Liver (tissue), 9 donors: Measurements from ENCODE around the gene BCL3. TPM values are rescaled to one million over a fixed set of nuclear protein-coding genes. Genes with fewer than 3 reads are reported as not detected.

Experiments
- DNase-seq: peaks from one replicate; pipeline ENCODE4 v3.0.0-alpha.2; 2017; ENCODE audit warnings: low spot score
- H3K27ac ChIP-seq, 2 donors: one replicate each; pipeline ENCODE4 v1.7.0; 2013; ENCODE audit warnings: inconsistent platforms in 2 of 2, low read length in 2 of 2, control low read depth in 1 of 2, low read depth in 1 of 2, mild to moderate bottlenecking in 1 of 2
- H3K27me3 ChIP-seq, 4 donors: one replicate each; pipeline versions ENCODE4 v1.6.1 to v1.7.0; 2013; ENCODE audit warnings: low read length in 3 of 4, inconsistent platforms in 1 of 4, mild to moderate bottlenecking in 1 of 4, moderate library complexity in 1 of 4; ENCODE audit not compliant: control insufficient read depth in 4 of 4, insufficient read depth in 4 of 4
- H3K36me3 ChIP-seq, 4 donors: one replicate each; pipeline versions ENCODE4 v1.6.1 to v1.7.0; 2013; ENCODE audit warnings: low read length in 3 of 4, mild to moderate bottlenecking in 3 of 4, low read depth in 1 of 4, moderate library complexity in 1 of 4; ENCODE audit not compliant: control insufficient read depth in 4 of 4, insufficient read depth in 3 of 4
- H3K4me1 ChIP-seq, 4 donors: one replicate each; pipeline versions ENCODE4 v1.6.1 to v1.7.0; 2013; ENCODE audit warnings: low read length in 3 of 4, mild to moderate bottlenecking in 3 of 4, moderate library complexity in 1 of 4; ENCODE audit not compliant: control insufficient read depth in 4 of 4, insufficient read depth in 4 of 4
- H3K4me3 ChIP-seq, 3 donors: one replicate each; pipeline versions ENCODE4 v1.6.1 to v1.7.0; 2013; ENCODE audit warnings: low read length in 3 of 3, control low read depth in 1 of 3, low read depth in 1 of 3, mild to moderate bottlenecking in 1 of 3
- H3K9ac ChIP-seq, 2 donors: one replicate each; pipeline ENCODE4 v1.7.0; 2013; ENCODE audit warnings: low read length in 2 of 2, mild to moderate bottlenecking in 2 of 2, moderate library complexity in 2 of 2, control low read depth in 1 of 2, low read depth in 1 of 2
- H3K9me3 ChIP-seq, 4 donors: one replicate each; pipeline versions ENCODE4 v1.6.1 to v1.7.0; 2013; ENCODE audit warnings: low read length in 3 of 4; ENCODE audit not compliant: control insufficient read depth in 4 of 4
- ATF3 ChIP-seq: IDR thresholded peaks from 2 replicates; pipeline ENCODE4 v1.6.1; 2016; ENCODE audit warnings: antibody characterized with exemption
- EGR1 ChIP-seq, 2 donors: IDR thresholded peaks; 2 replicates each; pipeline ENCODE4 v1.6.1; 2016 to 2018; ENCODE audit warnings: antibody characterized with exemption in 2 of 2, low read depth in 2 of 2
- FOXA1 ChIP-seq: IDR thresholded peaks from 2 replicates; pipeline ENCODE4 v1.6.1; 2016; ENCODE audit warnings: antibody characterized with exemption
- FOXA2 ChIP-seq: IDR thresholded peaks from 2 replicates; pipeline ENCODE4 v1.6.1; 2016; ENCODE audit warnings: antibody characterized with exemption
- GABPA ChIP-seq, 2 donors: IDR thresholded peaks in 1 of 2; conservative IDR thresholded peaks in 1 of 2; 2 replicates each; pipeline ENCODE4 v1.6.1; 2016; ENCODE audit warnings: antibody characterized with exemption in 2 of 2, mild to moderate bottlenecking in 1 of 2, moderate library complexity in 1 of 2
- HNF4G ChIP-seq: IDR thresholded peaks from 2 replicates; pipeline ENCODE4 v1.6.1; 2016; ENCODE audit warnings: antibody characterized with exemption
- JUND ChIP-seq, 2 donors: IDR thresholded peaks; 2 replicates each; pipeline ENCODE4 v1.6.1; 2016; ENCODE audit warnings: antibody characterized with exemption in 2 of 2
- NR2F2 ChIP-seq: IDR thresholded peaks from 2 replicates; pipeline ENCODE4 v1.6.1; 2016; ENCODE audit warnings: antibody characterized with exemption
- RAD21 ChIP-seq, 2 donors: IDR thresholded peaks; 2 replicates each; pipeline ENCODE4 v1.6.1; 2016; ENCODE audit warnings: antibody characterized with exemption in 2 of 2, mild to moderate bottlenecking in 2 of 2
- RXRA ChIP-seq, 2 donors: IDR thresholded peaks; 2 replicates each; pipeline ENCODE4 v1.6.1; 2017 to 2018; ENCODE audit warnings: antibody characterized with exemption in 2 of 2, mild to moderate bottlenecking in 1 of 2
- SP1 ChIP-seq: IDR thresholded peaks from 2 replicates; pipeline ENCODE4 v1.6.1; 2018; ENCODE audit warnings: antibody characterized with exemption, mild to moderate bottlenecking
- TAF1 ChIP-seq: conservative IDR thresholded peaks from 2 replicates; pipeline ENCODE4 v1.6.1; 2016; ENCODE audit warnings: antibody characterized with exemption, mild to moderate bottlenecking
- YY1 ChIP-seq: IDR thresholded peaks from 2 replicates; pipeline ENCODE4 v1.6.1; 2016; ENCODE audit warnings: antibody characterized with exemption, mild to moderate bottlenecking
- ZBTB33 ChIP-seq: IDR thresholded peaks from 2 replicates; pipeline ENCODE4 v1.6.1; 2016; ENCODE audit warnings: antibody characterized with exemption
- WGBS: extraction: QIAGEN DNeasy Blood & Tissue Kit; methylation state at CpG from one replicate; pipeline ENCODE4 v1.1.7; 2013; 5-methylcytosine and 5-hydroxymethylcytosine counted together
- polyA plus RNA-seq, 2 donors: library from polyadenylated mRNA; stranded (reverse) in 1 of 2; unstranded in 1 of 2; fragments of 200-250 nt in 1 of 2; fragments of >200 nt in 1 of 2; fragmentation: Nextera tagmentation in 1 of 2; extraction: Ambion mirVana in 1 of 2; gene quantifications; one replicate each; pipeline versions ENCODE4 v1.2.1 to v1.2.3, GENCODE V29; 2013 to 2015
- total RNA-seq, 2 donors: library from RNA; depleted of rRNA; stranded (reverse); fragments of >200 nt; gene quantifications; one replicate each; pipeline ENCODE4 v1.2.3, GENCODE V29; 2014
- TF ChIP-seq, protein P1 (sequence below): IDR thresholded peaks from 2 replicates; pipeline ENCODE4 v1.6.1; 2016; ENCODE audit warnings: antibody characterized with exemption
- TF ChIP-seq, protein P2 (sequence below): IDR thresholded peaks from 2 replicates; pipeline ENCODE4 v1.6.1; 2016; ENCODE audit warnings: antibody characterized with exemption, mild to moderate bottlenecking
- TF ChIP-seq, protein P3 (sequence below): fragments of 150-350 bp; IDR thresholded peaks from 2 replicates; pipeline ENCODE4 v1.5.1; 2017; ENCODE audit warnings: improper control_type of control experiment, low read depth, low read length; ENCODE audit not compliant: missing input control
- donor health status: healthy.
- donor health status: healthy.
- donor health status: healthy.
- donor health status: healthy.
- donor health status: healthy.

BCL3 gene
- total and polyA plus RNA-seq, 4 donors: 4.5 to 63.6 (median 19.7) TPM

GRCh38 chr19:44722131-44723121 is 26.1 kb upstream of the BCL3 start:
- H3K36me3 ChIP-seq: no peaks in the 10 kb centered on the region
- peak overlapping the region in 1 of 2 donors; percentile 44 for H3K27ac ChIP-seq
- peak overlapping the region in 1 of 3 donors; percentile 56 for H3K4me3 ChIP-seq
- H3K9ac ChIP-seq: no peak overlapping the region
- WGBS: 53% methylated on average over 21 of the region's 21 CpGs
- peaks cover 10 to 65% (median 53%) of the 10 kb centered on the region in 4 donors for H3K4me1 ChIP-seq
- H3K27me3 ChIP-seq: no peaks in the 10 kb centered on the region
- no peak for TF ChIP-seq HNF4G
- TF ChIP-seq FOXA2: no peak
- no peaks in the 10 kb centered on the region for H3K9me3 ChIP-seq
- no peak for DNase-seq

GRCh38 chr19:44723299-44723951 is 25.1 kb upstream of the BCL3 start:
- no peak for DNase-seq
- Histone ChIP-seq H3K4me3 (peak overlapping the region; percentile 51 to 59 (median 56)), H3K9ac (peak overlapping the region; percentile 30 to 50), H3K27ac (peak overlapping the region; percentile 92 to 96), H3K9me3 (no peaks in the 10 kb centered on the region), H3K4me1 (peaks cover 10 to 60% (median 48%) of the 10 kb centered on the region in 4 donors), H3K36me3 (no peaks in the 10 kb centered on the region), H3K27me3 (no peaks in the 10 kb centered on the region)
- WGBS: 48% methylated on average over 10 of the region's 10 CpGs
- TF ChIP-seq HNF4G: peak; percentile 26
- TF ChIP-seq, protein P1, sequence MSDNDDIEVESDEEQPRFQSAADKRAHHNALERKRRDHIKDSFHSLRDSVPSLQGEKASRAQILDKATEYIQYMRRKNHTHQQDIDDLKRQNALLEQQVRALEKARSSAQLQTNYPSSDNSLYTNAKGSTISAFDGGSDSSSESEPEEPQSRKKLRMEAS: no peak

DNA sequence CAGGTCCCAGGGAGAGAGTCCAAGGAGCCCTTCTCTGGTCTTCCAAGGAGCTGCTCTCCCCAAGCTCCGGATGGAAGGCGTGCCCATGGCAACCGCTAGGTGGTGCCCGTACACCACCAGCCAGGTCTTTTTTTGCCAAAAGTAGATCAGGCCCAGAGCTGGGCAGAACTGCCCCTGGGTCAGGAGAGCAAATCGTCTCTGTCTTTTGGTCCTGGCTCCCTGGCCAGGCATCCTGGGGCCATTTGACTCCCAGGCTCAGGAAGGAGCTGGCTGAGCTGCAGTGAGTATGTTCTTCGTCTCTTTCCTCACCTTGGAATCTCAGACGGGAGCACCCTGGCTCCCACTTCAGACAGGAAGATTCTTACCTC is 24.6 kb upstream of the BCL3 start:
- H3K27me3 ChIP-seq: no peaks in the 10 kb centered on the region
- peaks cover 10 to 55% (median 43%) of the 10 kb centered on the region in 4 donors for H3K4me1 ChIP-seq
- peak overlapping the region; percentile 51 to 59 (median 56) for H3K4me3 ChIP-seq
- peak; percentile 51 for TF ChIP-seq SP1
- TF ChIP-seq JUND (IDR thresholded peaks at IDR 0.05): no peak
- TF ChIP-seq HNF4G: no peak
- peak; percentile 99 to 100 for TF ChIP-seq RAD21 (IDR thresholded peaks at IDR 0.05)
- no peak for TF ChIP-seq GABPA (IDR thresholded peaks at IDR 0.05 in 1 of 2, conservative IDR thresholded peaks at IDR 0.05 in 1 of 2)
- peak; percentile 12 for TF ChIP-seq FOXA2
- TF ChIP-seq, protein P2, sequence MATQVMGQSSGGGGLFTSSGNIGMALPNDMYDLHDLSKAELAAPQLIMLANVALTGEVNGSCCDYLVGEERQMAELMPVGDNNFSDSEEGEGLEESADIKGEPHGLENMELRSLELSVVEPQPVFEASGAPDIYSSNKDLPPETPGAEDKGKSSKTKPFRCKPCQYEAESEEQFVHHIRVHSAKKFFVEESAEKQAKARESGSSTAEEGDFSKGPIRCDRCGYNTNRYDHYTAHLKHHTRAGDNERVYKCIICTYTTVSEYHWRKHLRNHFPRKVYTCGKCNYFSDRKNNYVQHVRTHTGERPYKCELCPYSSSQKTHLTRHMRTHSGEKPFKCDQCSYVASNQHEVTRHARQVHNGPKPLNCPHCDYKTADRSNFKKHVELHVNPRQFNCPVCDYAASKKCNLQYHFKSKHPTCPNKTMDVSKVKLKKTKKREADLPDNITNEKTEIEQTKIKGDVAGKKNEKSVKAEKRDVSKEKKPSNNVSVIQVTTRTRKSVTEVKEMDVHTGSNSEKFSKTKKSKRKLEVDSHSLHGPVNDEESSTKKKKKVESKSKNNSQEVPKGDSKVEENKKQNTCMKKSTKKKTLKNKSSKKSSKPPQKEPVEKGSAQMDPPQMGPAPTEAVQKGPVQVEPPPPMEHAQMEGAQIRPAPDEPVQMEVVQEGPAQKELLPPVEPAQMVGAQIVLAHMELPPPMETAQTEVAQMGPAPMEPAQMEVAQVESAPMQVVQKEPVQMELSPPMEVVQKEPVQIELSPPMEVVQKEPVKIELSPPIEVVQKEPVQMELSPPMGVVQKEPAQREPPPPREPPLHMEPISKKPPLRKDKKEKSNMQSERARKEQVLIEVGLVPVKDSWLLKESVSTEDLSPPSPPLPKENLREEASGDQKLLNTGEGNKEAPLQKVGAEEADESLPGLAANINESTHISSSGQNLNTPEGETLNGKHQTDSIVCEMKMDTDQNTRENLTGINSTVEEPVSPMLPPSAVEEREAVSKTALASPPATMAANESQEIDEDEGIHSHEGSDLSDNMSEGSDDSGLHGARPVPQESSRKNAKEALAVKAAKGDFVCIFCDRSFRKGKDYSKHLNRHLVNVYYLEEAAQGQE: peak; percentile 83
- TF ChIP-seq FOXA1: peak; percentile 14
- TF ChIP-seq EGR1 (IDR thresholded peaks at IDR 0.05; ENCODE audit: low read depth in 2 of 2): no peak
- TF ChIP-seq, protein P3, sequence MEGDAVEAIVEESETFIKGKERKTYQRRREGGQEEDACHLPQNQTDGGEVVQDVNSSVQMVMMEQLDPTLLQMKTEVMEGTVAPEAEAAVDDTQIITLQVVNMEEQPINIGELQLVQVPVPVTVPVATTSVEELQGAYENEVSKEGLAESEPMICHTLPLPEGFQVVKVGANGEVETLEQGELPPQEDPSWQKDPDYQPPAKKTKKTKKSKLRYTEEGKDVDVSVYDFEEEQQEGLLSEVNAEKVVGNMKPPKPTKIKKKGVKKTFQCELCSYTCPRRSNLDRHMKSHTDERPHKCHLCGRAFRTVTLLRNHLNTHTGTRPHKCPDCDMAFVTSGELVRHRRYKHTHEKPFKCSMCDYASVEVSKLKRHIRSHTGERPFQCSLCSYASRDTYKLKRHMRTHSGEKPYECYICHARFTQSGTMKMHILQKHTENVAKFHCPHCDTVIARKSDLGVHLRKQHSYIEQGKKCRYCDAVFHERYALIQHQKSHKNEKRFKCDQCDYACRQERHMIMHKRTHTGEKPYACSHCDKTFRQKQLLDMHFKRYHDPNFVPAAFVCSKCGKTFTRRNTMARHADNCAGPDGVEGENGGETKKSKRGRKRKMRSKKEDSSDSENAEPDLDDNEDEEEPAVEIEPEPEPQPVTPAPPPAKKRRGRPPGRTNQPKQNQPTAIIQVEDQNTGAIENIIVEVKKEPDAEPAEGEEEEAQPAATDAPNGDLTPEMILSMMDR: peak; percentile 96
- peak; percentile 95 for TF ChIP-seq TAF1
- no peak for TF ChIP-seq ATF3
- TF ChIP-seq YY1: peak; percentile 48
- TF ChIP-seq, protein P1: peak; percentile 42
- TF ChIP-seq RXRA (IDR thresholded peaks at IDR 0.05): peak; percentile 61 to 76
- no peak for TF ChIP-seq ZBTB33
- peak; percentile 59 for TF ChIP-seq NR2F2

More for the DNA sequence above, 24.6 kb upstream of the BCL3 start:
- DNase-seq: peak; percentile 75
- H3K9ac ChIP-seq: peak overlapping the region; percentile 57 to 97
- H3K9me3 ChIP-seq: no peaks in the 10 kb centered on the region
- H3K27ac ChIP-seq: peak overlapping the region; percentile 92 to 96
- 5% methylated on average over 7 of the region's 7 CpGs for WGBS
- no peaks in the 10 kb centered on the region for H3K36me3 ChIP-seq
